Sigmoid colon (tissue), 4 donors: ENCODE measurements around the gene TPSB2.
"Not testable (repeated sequence)": the region's sequence is repeated elsewhere in the genome, so short reads cannot be mapped to it uniquely, and the experiment has no call there.

ENCODE experiments used
- EP300 ChIP-seq, 4 donors: sonication (generic); formaldehyde crosslinking; IDR thresholded peaks; one replicate each; pipeline ENCODE4 v1.6.1; 2017; ENCODE audit warnings: antibody characterized with exemption in 4 of 4
- POLR2A ChIP-seq, 2 donors: fragments of 450-650 bp; IDR thresholded peaks; one replicate each; pipeline ENCODE4 v1.6.1; 2016; ENCODE audit warnings: antibody characterized with exemption in 2 of 2, mild to moderate bottlenecking in 2 of 2, moderate library complexity in 2 of 2
- TF ChIP-seq, protein P1 (sequence below), 4 experiments: fragments of 450-650 bp in 3 of 4; fragments of 200-600 bp in 1 of 4; IDR thresholded peaks; one replicate each; pipeline ENCODE4 v1.5.1; 2016 to 2019; ENCODE audit warnings: antibody characterized with exemption in 4 of 4, mild to moderate bottlenecking in 3 of 4, moderate library complexity in 2 of 4

DNA sequence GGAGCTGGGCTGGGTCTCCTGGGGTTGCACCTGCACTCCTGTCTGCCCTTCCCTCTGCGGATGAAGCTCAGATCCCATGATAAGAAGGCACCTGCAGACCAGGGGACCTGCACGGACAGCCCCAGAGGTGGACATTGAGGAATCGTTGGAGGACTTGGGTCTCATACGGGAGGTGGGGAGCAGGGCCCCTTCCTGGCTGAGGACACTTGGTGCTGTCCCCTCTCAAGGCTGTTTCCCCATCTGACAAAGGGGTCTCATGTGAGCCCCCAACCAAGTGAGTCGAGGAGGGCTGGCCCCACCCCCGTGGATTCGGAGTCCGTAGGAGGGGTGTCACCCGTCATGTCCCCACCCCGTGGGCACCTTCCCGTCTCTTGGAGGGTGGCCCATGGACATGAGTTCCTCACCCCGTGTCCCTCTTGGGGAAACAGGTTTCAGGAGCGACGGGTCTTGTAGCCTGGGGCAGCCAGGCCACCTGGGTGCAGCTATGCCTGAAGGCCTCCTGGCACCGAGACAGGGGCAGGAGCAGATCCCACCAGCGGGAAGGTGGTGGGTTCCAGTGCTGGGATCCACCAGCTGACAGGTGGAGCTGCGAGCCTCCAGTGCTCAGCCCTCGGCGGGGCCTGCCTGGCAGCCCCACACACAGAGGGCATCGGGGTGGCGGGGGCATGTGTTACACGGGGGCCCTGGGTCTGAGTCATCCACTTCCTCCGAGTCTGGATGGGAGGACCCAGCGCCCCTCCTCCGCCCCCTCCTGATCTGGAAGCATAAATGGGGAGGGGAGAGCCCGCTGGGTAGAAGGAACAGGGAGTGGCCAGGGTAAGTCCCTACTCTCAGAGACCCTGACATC lies 25.5 kb upstream of the TPSB2 start, which contains the start of gene TPSD1:
- TF ChIP-seq EP300, POLR2A (IDR thresholded peaks at IDR 0.05): not testable (repeated sequence)
- TF ChIP-seq, protein P1, sequence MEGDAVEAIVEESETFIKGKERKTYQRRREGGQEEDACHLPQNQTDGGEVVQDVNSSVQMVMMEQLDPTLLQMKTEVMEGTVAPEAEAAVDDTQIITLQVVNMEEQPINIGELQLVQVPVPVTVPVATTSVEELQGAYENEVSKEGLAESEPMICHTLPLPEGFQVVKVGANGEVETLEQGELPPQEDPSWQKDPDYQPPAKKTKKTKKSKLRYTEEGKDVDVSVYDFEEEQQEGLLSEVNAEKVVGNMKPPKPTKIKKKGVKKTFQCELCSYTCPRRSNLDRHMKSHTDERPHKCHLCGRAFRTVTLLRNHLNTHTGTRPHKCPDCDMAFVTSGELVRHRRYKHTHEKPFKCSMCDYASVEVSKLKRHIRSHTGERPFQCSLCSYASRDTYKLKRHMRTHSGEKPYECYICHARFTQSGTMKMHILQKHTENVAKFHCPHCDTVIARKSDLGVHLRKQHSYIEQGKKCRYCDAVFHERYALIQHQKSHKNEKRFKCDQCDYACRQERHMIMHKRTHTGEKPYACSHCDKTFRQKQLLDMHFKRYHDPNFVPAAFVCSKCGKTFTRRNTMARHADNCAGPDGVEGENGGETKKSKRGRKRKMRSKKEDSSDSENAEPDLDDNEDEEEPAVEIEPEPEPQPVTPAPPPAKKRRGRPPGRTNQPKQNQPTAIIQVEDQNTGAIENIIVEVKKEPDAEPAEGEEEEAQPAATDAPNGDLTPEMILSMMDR (IDR thresholded peaks at IDR 0.05) = not testable (repeated sequence)
